OCI-LY3 (cell line): ENCODE results near the gene CSAG3.
"Not testable (repeated sequence)": the region's sequence is repeated elsewhere in the genome, so short reads cannot be mapped to it uniquely, and the experiment has no call there.

Source experiments
- CTCF ChIP-seq: fragments of 200-600, 300-600 bp; sonication (generic); IDR thresholded peaks from 2 replicates; pipeline ENCODE4 v1.5.1; 2014; ENCODE audit warnings: antibody characterized with exemption, low read length, low read depth
- EZH2phosphoT487 ChIP-seq: fragments of 200-600 bp; shearing (Covaris generic); IDR thresholded peaks from 2 replicates; pipeline ENCODE4 v1.6.1; 2018; ENCODE audit warnings: antibody characterized with exemption, mixed run types, low read depth

- not testable (repeated sequence) for TF ChIP-seq EZH2phosphoT487, CTCF
Observed at GRCh38 chrX:152734143-152734858, 24.7 kb upstream of the CSAG3 start.
